ENCODE measurements around the gene MT1E. TPM values are rescaled to one million over a fixed set of nuclear protein-coding genes. Genes with fewer than 3 reads are reported as not detected.
"Not testable (repeated sequence)": the region's sequence is repeated elsewhere in the genome, so short reads cannot be mapped to it uniquely, and the experiment has no call there.

MT1E gene
- total RNA-seq, 2 donors from 2014 or later: 5.5 TPM; not detected in 1

DNA sequence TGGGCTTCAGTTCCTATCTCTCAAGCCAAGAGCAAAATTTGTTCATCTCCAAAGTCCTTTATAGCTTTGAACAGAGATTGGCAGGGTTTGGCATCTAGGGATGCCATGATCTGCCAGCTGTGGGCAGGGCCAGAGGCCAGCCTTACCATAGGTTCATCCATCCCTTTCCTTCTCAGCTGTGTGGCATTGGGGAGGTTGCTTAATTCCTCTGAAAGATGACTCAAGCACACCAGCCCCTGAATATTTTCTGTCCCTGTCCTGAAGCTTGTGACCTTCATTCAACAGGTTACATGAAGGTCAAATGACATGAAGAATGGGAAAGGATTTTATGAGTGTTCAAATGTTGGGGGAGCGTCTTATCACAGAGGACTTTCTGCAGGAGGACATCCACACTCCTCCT, 38.9 kb downstream of the MT1E start:
- H3K36me3 ChIP-seq (ENCODE audit: control insufficient read depth, insufficient read depth, low read length): no peaks in the 10 kb centered on the region
- no peak overlapping the region for H3K4me3 Mint-ChIP-seq
- 60% methylated on average over 1 of the region's 1 CpG; no CpG with 5 or more reads in 1 of the 2 experiments for WGBS, 2 experiments (ENCODE audit: insufficient coverage in 1 of 2, insufficient read length in 1 of 2)
- H3K27ac ChIP-seq (ENCODE audit: low read depth, low read length): no peak overlapping the region
- TF ChIP-seq, protein P1, sequence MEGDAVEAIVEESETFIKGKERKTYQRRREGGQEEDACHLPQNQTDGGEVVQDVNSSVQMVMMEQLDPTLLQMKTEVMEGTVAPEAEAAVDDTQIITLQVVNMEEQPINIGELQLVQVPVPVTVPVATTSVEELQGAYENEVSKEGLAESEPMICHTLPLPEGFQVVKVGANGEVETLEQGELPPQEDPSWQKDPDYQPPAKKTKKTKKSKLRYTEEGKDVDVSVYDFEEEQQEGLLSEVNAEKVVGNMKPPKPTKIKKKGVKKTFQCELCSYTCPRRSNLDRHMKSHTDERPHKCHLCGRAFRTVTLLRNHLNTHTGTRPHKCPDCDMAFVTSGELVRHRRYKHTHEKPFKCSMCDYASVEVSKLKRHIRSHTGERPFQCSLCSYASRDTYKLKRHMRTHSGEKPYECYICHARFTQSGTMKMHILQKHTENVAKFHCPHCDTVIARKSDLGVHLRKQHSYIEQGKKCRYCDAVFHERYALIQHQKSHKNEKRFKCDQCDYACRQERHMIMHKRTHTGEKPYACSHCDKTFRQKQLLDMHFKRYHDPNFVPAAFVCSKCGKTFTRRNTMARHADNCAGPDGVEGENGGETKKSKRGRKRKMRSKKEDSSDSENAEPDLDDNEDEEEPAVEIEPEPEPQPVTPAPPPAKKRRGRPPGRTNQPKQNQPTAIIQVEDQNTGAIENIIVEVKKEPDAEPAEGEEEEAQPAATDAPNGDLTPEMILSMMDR (conservative IDR thresholded peaks at IDR 0.05): no peak
- no peak overlapping the region for H3K9ac ChIP-seq (ENCODE audit: extremely low read depth, low read length, poor library complexity, severe bottlenecking)
- H3K36me3 Mint-ChIP-seq (ENCODE audit: low read depth): no peaks in the 10 kb centered on the region
- no peak overlapping the region for H3K27ac Mint-ChIP-seq
- H3K4me3 ChIP-seq (ENCODE audit: low read length): no peak overlapping the region
- no peak for DNase-seq
- H3K9me3 ChIP-seq (ENCODE audit: control insufficient read depth, low read length): no peaks in the 10 kb centered on the region
- H3K4me1 Mint-ChIP-seq: peaks cover 2% of the 10 kb centered on the region
- no peaks in the 10 kb centered on the region for H3K4me1 ChIP-seq (ENCODE audit: control insufficient read depth, insufficient read depth, low read length)
- H3K27me3 ChIP-seq (ENCODE audit: control insufficient read depth, insufficient read depth, low read length, poor library complexity, severe bottlenecking): peaks cover 100% of the 10 kb centered on the region
- H3K9me3 Mint-ChIP-seq: no peaks in the 10 kb centered on the region
- peaks cover 98% of the 10 kb centered on the region for H3K27me3 Mint-ChIP-seq (ENCODE audit: insufficient read depth)

DNA sequence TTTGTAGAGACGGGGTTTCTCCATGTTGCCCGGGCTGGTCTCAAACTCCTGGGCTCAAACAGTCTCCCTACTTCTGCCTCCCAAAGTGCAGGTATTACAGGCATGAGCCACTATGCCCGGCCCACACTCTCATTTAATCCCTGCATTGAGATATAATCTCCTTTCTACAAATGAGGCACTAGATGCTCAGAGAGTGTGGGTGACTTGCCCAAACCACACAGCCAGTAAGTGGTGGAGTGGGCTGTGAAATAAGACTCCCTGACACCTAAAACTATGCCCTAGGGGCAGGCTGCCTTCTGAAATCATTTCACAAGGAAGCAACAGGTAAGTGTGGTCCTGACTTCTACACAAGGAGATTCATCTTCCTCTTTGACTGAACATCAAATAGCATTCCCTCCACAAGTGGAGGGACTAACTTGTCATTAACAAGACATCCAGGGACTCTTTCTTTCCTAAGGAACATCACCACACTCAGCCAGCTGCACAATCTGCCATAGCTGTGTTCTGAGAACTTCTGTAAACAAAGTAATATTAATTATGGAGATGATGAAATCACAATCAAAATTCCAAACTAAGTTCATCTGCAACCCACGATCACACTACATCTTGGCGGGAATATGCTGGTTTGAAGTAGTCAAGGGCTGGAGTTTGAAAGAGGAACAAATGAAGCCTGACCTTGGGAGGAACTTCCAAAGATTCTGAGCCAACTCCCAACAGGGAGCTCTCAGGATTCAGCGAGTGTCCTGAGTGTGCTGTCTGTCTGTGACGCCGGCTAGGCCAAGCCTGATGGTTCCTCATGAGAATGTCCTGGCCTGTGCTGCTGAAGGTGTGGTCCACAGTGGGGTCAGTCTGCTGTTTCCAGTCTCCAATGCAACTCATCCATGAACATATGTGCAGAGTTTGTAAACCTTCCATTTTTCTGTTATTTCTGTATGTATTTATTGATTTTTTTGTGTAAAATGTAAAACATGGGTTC, 40.0 kb downstream of the MT1E start:
- H3K4me1 Mint-ChIP-seq; H3K27ac Mint-ChIP-seq; H3K36me3 ChIP-seq (ENCODE audit: control insufficient read depth, insufficient read depth, low read length): not testable (repeated sequence)

DNA sequence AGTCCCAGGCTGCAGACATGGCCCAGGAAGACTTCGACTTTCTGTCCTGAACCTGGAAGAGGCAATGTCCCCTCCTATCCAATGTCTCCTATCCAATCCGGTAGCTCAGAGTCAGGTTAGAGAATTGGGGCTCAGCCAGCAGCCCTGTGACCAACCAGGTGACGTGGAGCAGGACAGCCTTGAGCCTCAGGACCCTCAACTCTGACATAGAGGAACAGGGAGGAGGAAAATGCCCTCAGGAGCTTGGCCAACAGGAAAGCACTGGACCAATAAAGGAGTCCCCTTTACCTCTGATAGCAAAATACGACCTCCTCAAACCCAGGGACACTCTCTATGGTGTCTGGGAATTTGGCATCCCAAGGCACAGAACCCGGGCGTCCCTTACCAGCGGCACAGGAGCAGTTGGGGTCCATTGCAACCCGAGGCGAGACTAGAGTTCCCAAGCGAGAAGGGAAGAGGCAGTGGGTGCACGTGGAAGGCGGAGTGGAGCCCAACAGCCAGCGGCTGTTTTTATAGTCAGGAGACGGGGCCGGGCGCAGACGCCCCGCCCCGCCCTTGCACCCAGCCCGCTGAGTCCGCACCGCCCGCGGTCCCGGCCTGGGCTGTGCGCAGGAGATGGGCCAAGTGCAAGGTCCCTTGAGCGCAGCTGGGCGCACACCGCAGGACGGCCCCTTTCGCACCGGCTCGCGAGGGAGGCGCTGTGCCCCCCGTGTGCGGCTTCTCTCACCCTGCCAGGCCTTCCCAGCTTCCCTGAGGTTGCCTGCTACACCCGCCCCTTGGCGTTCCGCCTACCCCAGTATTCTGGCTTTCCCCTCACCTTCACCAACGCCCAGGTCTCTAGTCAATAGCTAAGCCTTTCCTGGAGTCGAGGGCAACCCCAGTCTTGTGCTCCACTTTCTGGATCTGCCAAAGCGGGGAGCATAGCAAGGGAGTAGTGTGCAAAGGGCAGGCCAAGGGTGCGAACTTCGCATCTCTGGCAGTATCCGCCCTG, 42.3 kb downstream of the MT1E start, which contains the start of gene MT1G:
Gene MT1G, minus strand, starts transcription at position 485 of the 991 bp plus-strand sequence. Its CDS starts 72 bp downstream, at position 413.
- Histone ChIP-seq H3K27ac (ENCODE audit: low read depth, low read length) (no peak within 1 kb of the TSS), H3K27me3 (ENCODE audit: control insufficient read depth, insufficient read depth, low read length, poor library complexity, severe bottlenecking) (peaks cover 100% of the 10 kb centered on the region), H3K36me3 (ENCODE audit: control insufficient read depth, insufficient read depth, low read length) (no peaks in the 10 kb centered on the region), H3K9ac (ENCODE audit: extremely low read depth, low read length, poor library complexity, severe bottlenecking) (no peak within 1 kb of the TSS), H3K4me1 (ENCODE audit: control insufficient read depth, insufficient read depth, low read length) (no peaks in the 10 kb centered on the region), H3K9me3 (ENCODE audit: control insufficient read depth, low read length) (no peaks in the 10 kb centered on the region), H3K4me3 (ENCODE audit: low read length) (no peak within 1 kb of the TSS)
- no peaks in the 10 kb centered on the region for H3K36me3 Mint-ChIP-seq (ENCODE audit: low read depth)
- H3K27ac Mint-ChIP-seq: no peak within 1 kb of the TSS
- TF ChIP-seq, protein P1 (conservative IDR thresholded peaks at IDR 0.05): no peak
- peak within 1 kb of the TSS; percentile 39 for H3K4me3 Mint-ChIP-seq
- WGBS, 2 experiments (ENCODE audit: insufficient coverage in 1 of 2, insufficient read length in 1 of 2): 19 to 22% methylated on average over 42 to 46 of the region's 46 CpGs
- no peaks in the 10 kb centered on the region for H3K9me3 Mint-ChIP-seq
- peaks cover 98% of the 10 kb centered on the region for H3K27me3 Mint-ChIP-seq (ENCODE audit: insufficient read depth)
- peaks cover 2% of the 10 kb centered on the region for H3K4me1 Mint-ChIP-seq
- peak; percentile 74 for DNase-seq

More for the DNA sequence above, 40.0 kb downstream of the MT1E start:
- H3K27me3 Mint-ChIP-seq (ENCODE audit: insufficient read depth): peaks cover 98% of the 10 kb centered on the region
- not testable (repeated sequence) for H3K4me1 ChIP-seq (ENCODE audit: control insufficient read depth, insufficient read depth, low read length); H3K27ac ChIP-seq (ENCODE audit: low read depth, low read length); H3K9me3 ChIP-seq (ENCODE audit: control insufficient read depth, low read length); H3K36me3 Mint-ChIP-seq (ENCODE audit: low read depth); DNase-seq; H3K9me3 Mint-ChIP-seq; H3K4me3 Mint-ChIP-seq; H3K9ac ChIP-seq (ENCODE audit: extremely low read depth, low read length, poor library complexity, severe bottlenecking); H3K4me3 ChIP-seq (ENCODE audit: low read length)
- H3K27me3 ChIP-seq (ENCODE audit: control insufficient read depth, insufficient read depth, low read length, poor library complexity, severe bottlenecking): peaks cover 100% of the 10 kb centered on the region
- WGBS, 2 experiments (ENCODE audit: insufficient coverage in 1 of 2, insufficient read length in 1 of 2): 68 to 75% methylated on average over 7 to 8 of the region's 8 CpGs
